ENCODE results near the gene TOPAZ1. TPM values are rescaled to one million over a fixed set of nuclear protein-coding genes. Genes with fewer than 3 reads are reported as not detected.

Gene TOPAZ1
- total and polyA plus RNA-seq, 2 of the 13 experiments (the other 11 are each of a cell fraction or from before 2014, with no cell fraction given): not detected

- TF ChIP-seq TFAP4 (IDR thresholded peaks at IDR 0.05; ENCODE audit: borderline replicate concordance, low read depth) (peak; percentile 54; the same call in 1 of the 2 replicates), RCOR2 (CRISPR knock-in tag; IDR thresholded peaks at IDR 0.05) (peak; percentile 89), GPBP1L1 (CRISPR knock-in tag; IDR thresholded peaks at IDR 0.05) (no peak), ZNF770 (CRISPR knock-in tag; IDR thresholded peaks at IDR 0.05) (peak; percentile 83; the same call in 1 of the 2 replicates)
These were observed 117.6 kb downstream of the TOPAZ1 start (continued) for GRCh38 chr3:44359146-44359751.

GRCh38 chr3:44363591-44363990, 121.9 kb downstream of the TOPAZ1 start:
- Histone ChIP-seq H3K27ac (ENCODE audit: extremely low read length, insufficient read depth, low read length) (peak overlapping the region; percentile 52), H4K20me1 (ENCODE audit: insufficient read depth, low read length) (no peaks in the 10 kb centered on the region), H3K79me2 (ENCODE audit: insufficient read depth, low read length) (no peaks in the 10 kb centered on the region), H3K9ac (ENCODE audit: insufficient read depth, low read depth, low read length) (no peak overlapping the region), H3K9me3 (ENCODE audit: low read length) (no peaks in the 10 kb centered on the region), H3K27me3 (ENCODE audit: control insufficient read depth in 1 of 2, insufficient read depth in 2 of 2, low read length in 2 of 2) (no peaks in the 10 kb centered on the region), H3K4me1 (ENCODE audit: insufficient read depth, low read length) (peaks cover 64% of the 10 kb centered on the region), H3K4me2 (ENCODE audit: low read depth, low read length) (peak overlapping the region; percentile 62; the same call in 1 of the 2 replicates), H3K36me3 (replicated peaks in 1 of 2; ENCODE audit: control insufficient read depth in 1 of 2, insufficient read depth in 2 of 2, low read length in 2 of 2) (peaks cover 0 to 1% of the 10 kb centered on the region in 2 experiments; a peak in 1 of 5 replicates), H3K4me3 (replicated peaks in 1 of 3; ENCODE audit: insufficient read depth in 1 of 3, low read depth in 2 of 3, low read length in 3 of 3) (peak overlapping the region in 2 of 3 experiments; percentile 40 to 42; a peak in 2 of 6 replicates), H2AFZ (ENCODE audit: low read length) (no peak overlapping the region)
- POLR2A ChIA-PET: interaction anchor here (0.7 to 2.7 kb wide), 9 partner anchors 10 to 147 kb away, joined by 3 to 36 read pairs (median 4); partner anchors contain the start of gene TCAIM
- FAIRE-seq (peak; percentile 68), DNase-seq (ENCODE audit: low spot score) (peak; percentile 82), ATAC-seq (peak; percentile 83)
- intact Hi-C loops (cut with micrococcal nuclease; ENCODE audit: unreplicated experiment): no loop called here
- WGBS (ENCODE audit: low lambda C conversion rate): under 1% methylated on average over 2 of the region's 2 CpGs
- CTCF ChIA-PET (ENCODE audit: low intra/inter-chr PET ratio, low total read pairs): no interaction called here
- BruUV-seq (replicated peaks): no TSS peak
- in situ Hi-C loops (cut with HindIII; ENCODE audit: extremely low pct_ligation_motif_present, low pct_unique_long_range_greater_than_20kb): no loop called here
- TF ChIP-seq SP2 (CRISPR knock-in tag; IDR thresholded peaks at IDR 0.05) (no peak), MIXL1 (CRISPR knock-in tag; IDR thresholded peaks at IDR 0.05) (peak; percentile 43; the same call in 1 of the 2 replicates), MLLT10 (CRISPR knock-in tag; IDR thresholded peaks at IDR 0.05) (no peak), KLF11 (CRISPR knock-in tag; IDR thresholded peaks at IDR 0.05) (no peak), ZNF746 (CRISPR knock-in tag; IDR thresholded peaks at IDR 0.05) (no peak), ZNF282 (IDR thresholded peaks at IDR 0.05; ENCODE audit: partially characterized antibody) (no peak), ZNF484 (CRISPR knock-in tag; IDR thresholded peaks at IDR 0.05; ENCODE audit: borderline replicate concordance, low read depth) (no peak), ZNF792 (CRISPR knock-in tag; IDR thresholded peaks at IDR 0.05) (0 out of 2 replicates have a peak, but pooled peaks have one; percentile 24), SOX6 (IDR thresholded peaks at IDR 0.05) (no peak), SOX6 (CRISPR knock-in tag; IDR thresholded peaks at IDR 0.05) (peak; percentile 55; the same call in 1 of the 2 replicates), RCOR2 (CRISPR knock-in tag; IDR thresholded peaks at IDR 0.05) (peak; percentile 57; the same call in 1 of the 2 replicates), E2F2 (CRISPR knock-in tag; IDR thresholded peaks at IDR 0.05; ENCODE audit: borderline replicate concordance) (no peak), ZNF160 (CRISPR knock-in tag; IDR thresholded peaks at IDR 0.05) (no peak), MLX (CRISPR knock-in tag; IDR thresholded peaks at IDR 0.05) (no peak), ZNF891 (CRISPR knock-in tag; IDR thresholded peaks at IDR 0.05) (no peak), HMGA1 (CRISPR knock-in tag; conservative IDR thresholded peaks at IDR 0.05) (no peak)

Measured in HepG2 (cell line).